NCI-H187 treated with DMSO at 0.1 percent for 48 hours (cell line): Measurements from ENCODE around the gene SPINK6.

Experiments used
- DNase-seq: peaks from one replicate; lab custom pipeline; 2025; lab: John Stamatoyannopoulos, UW

The SPINK6 gene

GRCh38 chr5:148224117-148224742 is 21.4 kb downstream of the SPINK6 start:
- DNase-seq = no peak

- no peak for DNase-seq
Measured at GRCh38 chr5:148228392-148228984, 25.6 kb downstream of the SPINK6 start.

GRCh38 chr5:148229840-148230239 is 27.0 kb downstream of the SPINK6 start:
- DNase-seq = no peak

- DNase-seq = no peak
Measured at GRCh38 chr5:148230240-148230639, 27.4 kb downstream of the SPINK6 start.

- DNase-seq = no peak
Measured at GRCh38 chr5:148237785-148238417, 35.1 kb downstream of the SPINK6 start.

- no peak for DNase-seq
Measured at GRCh38 chr5:148238418-148238794, 35.6 kb downstream of the SPINK6 start, which contains the start of gene MARCOL. MARCOL (plus strand) TSS chr5:148238525; CDS start chr5:148238598, 73 bp downstream.

GRCh38 chr5:148248894-148249293 is 46.1 kb downstream of the SPINK6 start:
- DNase-seq = no peak

- DNase-seq = no peak
Measured at GRCh38 chr5:148255456-148255855, 52.6 kb downstream of the SPINK6 start.

- no peak for DNase-seq
Measured at GRCh38 chr5:148259288-148259687, 56.4 kb downstream of the SPINK6 start.

GRCh38 chr5:148261221-148261620 is 58.4 kb downstream of the SPINK6 start:
- no peak for DNase-seq
